ENCODE data around the gene MCM5. TPM values are rescaled to one million over a fixed set of nuclear protein-coding genes. Genes with fewer than 3 reads are reported as not detected.

The MCM5 gene
- total and polyA plus RNA-seq, 2 donors from 2014 or later = 10.2 to 26.4 TPM

GRCh38 chr22:35369996-35370395 lies 29.9 kb upstream of the MCM5 start:
- no peak overlapping the region for H3K4me3 ChIP-seq (ENCODE audit: low read length in 3 of 3)
- H3K4me1 ChIP-seq (ENCODE audit: control insufficient read depth in 2 of 3, insufficient read depth in 2 of 3, low read depth in 1 of 3, low read length in 3 of 3) = peaks cover 0 to 3% (median 3%) of the 10 kb centered on the region in 3 donors
- intact Hi-C loops (cut with DNase I) = no loop called here
- no peaks in the 10 kb centered on the region for H3K27me3 ChIP-seq (ENCODE audit: control insufficient read depth, insufficient read depth, low read length)
- no peak overlapping the region for H3K27ac ChIP-seq (ENCODE audit: low read depth in 2 of 2, low read length in 2 of 2)
- TF ChIP-seq CTCF (IDR thresholded peaks at IDR 0.05; ENCODE audit: borderline replicate concordance, extremely low read depth, insufficient read depth) = no peak
- no peaks in the 10 kb centered on the region for H3K9me3 ChIP-seq (ENCODE audit: control insufficient read depth in 2 of 3, insufficient read depth in 1 of 3, low read length in 3 of 3)
- no peaks in the 10 kb centered on the region for H3K36me3 ChIP-seq (ENCODE audit: control insufficient read depth in 2 of 3, insufficient read depth in 3 of 3, low read length in 3 of 3)
- no peak for DNase-seq
- no peak for FAIRE-seq
- no peak overlapping the region for H3K9ac ChIP-seq (ENCODE audit: low read length in 3 of 3)

- DNase-seq = no peak
- intact Hi-C loops (cut with DNase I) = no loop called here
- no peak for TF ChIP-seq CTCF (IDR thresholded peaks at IDR 0.05; ENCODE audit: borderline replicate concordance, extremely low read depth, insufficient read depth)
- Histone ChIP-seq H3K27me3 (ENCODE audit: control insufficient read depth, insufficient read depth, low read length) (no peaks in the 10 kb centered on the region), H3K9me3 (ENCODE audit: control insufficient read depth in 2 of 3, insufficient read depth in 1 of 3, low read length in 3 of 3) (no peaks in the 10 kb centered on the region), H3K4me1 (ENCODE audit: control insufficient read depth in 2 of 3, insufficient read depth in 2 of 3, low read depth in 1 of 3, low read length in 3 of 3) (peaks cover 3 to 8% (median 7%) of the 10 kb centered on the region in 3 donors), H3K27ac (ENCODE audit: low read depth in 2 of 2, low read length in 2 of 2) (no peak overlapping the region), H3K36me3 (ENCODE audit: control insufficient read depth in 2 of 3, insufficient read depth in 3 of 3, low read length in 3 of 3) (no peaks in the 10 kb centered on the region), H3K4me3 (ENCODE audit: low read length in 3 of 3) (no peak overlapping the region), H3K9ac (ENCODE audit: low read length in 3 of 3) (no peak overlapping the region)
- no peak for FAIRE-seq
Observed at GRCh38 chr22:35373781-35374180, 26.2 kb upstream of the MCM5 start.

GRCh38 chr22:35375031-35375430 lies 24.9 kb upstream of the MCM5 start:
- Histone ChIP-seq H3K4me3 (ENCODE audit: low read length in 3 of 3) (no peak overlapping the region), H3K9me3 (ENCODE audit: control insufficient read depth in 2 of 3, insufficient read depth in 1 of 3, low read length in 3 of 3) (no peaks in the 10 kb centered on the region), H3K4me1 (ENCODE audit: control insufficient read depth in 2 of 3, insufficient read depth in 2 of 3, low read depth in 1 of 3, low read length in 3 of 3) (peaks cover 3 to 10% (median 8%) of the 10 kb centered on the region in 3 donors), H3K27me3 (ENCODE audit: control insufficient read depth, insufficient read depth, low read length) (no peaks in the 10 kb centered on the region), H3K27ac (ENCODE audit: low read depth in 2 of 2, low read length in 2 of 2) (no peak overlapping the region), H3K9ac (ENCODE audit: low read length in 3 of 3) (no peak overlapping the region), H3K36me3 (ENCODE audit: control insufficient read depth in 2 of 3, insufficient read depth in 3 of 3, low read length in 3 of 3) (no peaks in the 10 kb centered on the region)
- TF ChIP-seq CTCF (IDR thresholded peaks at IDR 0.05; ENCODE audit: borderline replicate concordance, extremely low read depth, insufficient read depth) = no peak
- intact Hi-C loops (cut with DNase I) = no loop called here
- DNase-seq = no peak
- FAIRE-seq = no peak

GRCh38 chr22:35375526-35375925 lies 24.4 kb upstream of the MCM5 start:
- FAIRE-seq (no peak), DNase-seq (no peak)
- peaks cover 3 to 15% (median 13%) of the 10 kb centered on the region in 3 donors for H3K4me1 ChIP-seq (ENCODE audit: control insufficient read depth in 2 of 3, insufficient read depth in 2 of 3, low read depth in 1 of 3, low read length in 3 of 3)
- no peak overlapping the region for H3K4me3 ChIP-seq (ENCODE audit: low read length in 3 of 3)
- no peak overlapping the region for H3K27ac ChIP-seq (ENCODE audit: low read depth in 2 of 2, low read length in 2 of 2)
- no peaks in the 10 kb centered on the region for H3K36me3 ChIP-seq (ENCODE audit: control insufficient read depth in 2 of 3, insufficient read depth in 3 of 3, low read length in 3 of 3)
- no peak overlapping the region for H3K9ac ChIP-seq (ENCODE audit: low read length in 3 of 3)
- intact Hi-C loops (cut with DNase I) = no loop called here
- H3K27me3 ChIP-seq (ENCODE audit: control insufficient read depth, insufficient read depth, low read length) = no peaks in the 10 kb centered on the region
- H3K9me3 ChIP-seq (ENCODE audit: control insufficient read depth in 2 of 3, insufficient read depth in 1 of 3, low read length in 3 of 3) = no peaks in the 10 kb centered on the region
- TF ChIP-seq CTCF (IDR thresholded peaks at IDR 0.05; ENCODE audit: borderline replicate concordance, extremely low read depth, insufficient read depth) = no peak

Data from kidney (tissue), 14 donors.